ENCODE measurements around the gene PPARA. TPM values are rescaled to one million over a fixed set of nuclear protein-coding genes. Genes with fewer than 3 reads are reported as not detected.

The PPARA gene
- total RNA-seq, 2 experiments from 2014 or later: 17.9 to 18.1 TPM

DNA sequence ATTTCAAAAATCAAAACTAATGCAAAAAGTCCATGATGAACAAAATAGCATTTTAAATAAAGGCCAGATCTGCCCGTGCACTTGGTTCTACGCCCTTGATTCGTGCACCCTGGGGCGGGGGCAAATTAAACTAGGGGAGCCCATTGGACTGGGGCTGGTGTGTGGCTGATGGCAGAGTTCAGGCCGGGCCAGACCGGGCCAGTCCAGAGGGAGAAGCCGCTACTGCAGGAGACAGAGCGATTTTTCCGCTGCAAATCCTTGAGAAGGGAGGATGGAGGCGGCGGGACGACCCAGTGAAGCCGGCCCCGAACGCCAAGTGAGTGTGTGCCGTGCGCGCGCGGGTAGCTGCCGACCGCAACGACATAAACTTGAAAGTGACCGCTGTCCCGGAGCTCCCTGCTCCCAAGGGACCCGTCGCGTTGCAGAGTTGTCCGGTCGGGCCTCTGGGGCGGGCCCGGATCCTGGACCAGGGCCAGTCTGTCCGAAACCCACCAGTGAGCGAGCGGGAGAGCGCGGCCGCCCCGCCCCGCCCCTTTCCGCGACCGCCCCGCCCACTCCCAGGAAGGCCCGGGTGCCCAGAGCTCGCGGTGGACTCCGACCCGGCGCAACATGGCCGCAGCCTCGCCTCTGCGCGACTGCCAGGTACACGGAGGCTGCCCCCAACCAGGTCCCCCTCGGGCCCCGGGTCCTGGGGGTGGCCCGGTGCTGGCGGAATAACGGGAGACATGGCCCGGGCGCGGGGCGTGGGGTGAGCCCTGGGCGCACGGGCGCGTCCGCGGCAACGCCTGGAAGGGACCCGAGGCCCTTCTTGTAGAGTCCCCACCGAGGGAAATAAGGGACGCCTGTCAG is 117.3 kb downstream of the PPARA start, which contains the start of gene TTC38:
Gene TTC38, plus strand, starts transcription at position 578 of the 849 bp plus-strand sequence. Its CDS starts 32 bp downstream, at position 610.
- Mint-ChIP-seq H3K4me3 (peak within 1 kb of the TSS; percentile 86), H3K36me3 (ENCODE audit: low read depth) (peaks cover 20% of the 10 kb centered on the region), H3K27me3 (ENCODE audit: low read depth) (peaks cover 27% of the 10 kb centered on the region), H3K4me1 (ENCODE audit: low read depth) (peaks cover 23% of the 10 kb centered on the region), H3K9me3 (ENCODE audit: insufficient read depth) (peaks cover 19% of the 10 kb centered on the region), H3K27ac (peak within 1 kb of the TSS; percentile 80)
- DNase-seq: peak; percentile 59
- ChIA-PET CTCF (interaction anchor here (1.1 to 1.4 kb wide), 4 partner anchors 9 to 100 kb away, joined by 3 to 5 read pairs (median 4); partner anchors contain the start of gene CDPF1), POLR2A (interaction anchor here (0.6 to 1.8 kb wide), 6 partner anchors 8 to 481 kb away, joined by 3 to 8 read pairs (median 4); partner anchors contain the start of genes CDPF1, GTSE1 and TRMU)
- ATAC-seq: peak; percentile 94

DNA sequence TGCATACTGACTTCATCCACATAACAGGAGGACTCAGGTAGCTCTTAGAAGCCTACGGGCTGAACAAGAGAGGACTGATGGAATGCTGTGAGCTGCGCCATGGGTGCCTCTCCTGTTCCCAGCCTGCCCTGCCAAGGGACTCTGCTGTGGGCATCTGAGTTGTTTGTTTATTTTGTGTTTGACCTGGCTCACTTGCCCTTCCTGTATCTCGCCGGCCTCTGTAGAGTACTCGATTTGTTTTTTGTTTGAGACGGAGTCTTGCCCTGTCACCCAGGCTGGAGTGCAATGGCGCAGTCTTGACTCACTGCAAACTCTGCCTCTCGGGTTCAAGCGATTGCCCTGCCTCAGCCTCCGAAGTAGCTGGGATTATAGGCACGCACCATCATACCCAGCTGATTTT is 119.2 kb downstream of the PPARA start:
- DNase-seq: no peak
- Mint-ChIP-seq H3K27ac (no peak overlapping the region), H3K36me3 (ENCODE audit: low read depth) (peaks cover 21% of the 10 kb centered on the region), H3K27me3 (ENCODE audit: low read depth) (peaks cover 14% of the 10 kb centered on the region), H3K4me1 (ENCODE audit: low read depth) (peaks cover 26% of the 10 kb centered on the region), H3K4me3 (peak overlapping the region; percentile 86), H3K9me3 (ENCODE audit: insufficient read depth) (peaks cover 10% of the 10 kb centered on the region)
- ChIA-PET POLR2A (interaction anchor here (1.0 to 1.5 kb wide), 2 partner anchors 13 to 19 kb away, joined by 3 to 4 read pairs; partner anchors contain the start of gene CDPF1), CTCF (interaction anchor here (0.8 kb wide), 1 partner anchor 118 kb away, joined by 4 read pairs; no protein-coding TSS in a partner anchor)
- no peak for ATAC-seq

DNA sequence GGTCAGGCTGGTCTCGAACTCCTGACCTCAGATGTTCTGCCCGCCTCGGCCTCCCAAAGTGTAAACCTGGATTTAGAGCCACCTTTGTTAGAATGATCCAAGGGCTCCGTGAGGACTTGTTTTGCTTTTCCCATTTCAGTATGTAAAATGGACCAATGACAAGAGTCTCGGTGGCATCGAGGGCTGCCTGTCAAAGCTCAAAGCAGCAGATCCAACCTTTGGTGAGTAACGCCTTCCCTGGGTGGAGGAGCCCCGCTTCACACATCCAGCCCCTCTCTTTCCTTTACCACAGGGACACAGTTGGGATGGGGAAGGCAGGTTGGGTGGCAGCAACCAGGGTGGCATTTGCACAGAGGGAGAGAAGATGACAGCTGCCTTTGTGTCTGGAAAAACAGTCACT is 121.9 kb downstream of the PPARA start:
- CTCF ChIA-PET: no interaction called here
- H3K27ac Mint-ChIP-seq: no peak overlapping the region
- DNase-seq (no peak), ATAC-seq (no peak)
- H3K4me3 Mint-ChIP-seq: no peak overlapping the region
- H3K36me3 Mint-ChIP-seq (ENCODE audit: low read depth): peaks cover 34% of the 10 kb centered on the region
- H3K27me3 Mint-ChIP-seq (ENCODE audit: low read depth): peaks cover 3% of the 10 kb centered on the region
- H3K9me3 Mint-ChIP-seq (ENCODE audit: insufficient read depth): no peaks in the 10 kb centered on the region
- POLR2A ChIA-PET: no interaction called here
- H3K4me1 Mint-ChIP-seq (ENCODE audit: low read depth): peaks cover 33% of the 10 kb centered on the region

DNA sequence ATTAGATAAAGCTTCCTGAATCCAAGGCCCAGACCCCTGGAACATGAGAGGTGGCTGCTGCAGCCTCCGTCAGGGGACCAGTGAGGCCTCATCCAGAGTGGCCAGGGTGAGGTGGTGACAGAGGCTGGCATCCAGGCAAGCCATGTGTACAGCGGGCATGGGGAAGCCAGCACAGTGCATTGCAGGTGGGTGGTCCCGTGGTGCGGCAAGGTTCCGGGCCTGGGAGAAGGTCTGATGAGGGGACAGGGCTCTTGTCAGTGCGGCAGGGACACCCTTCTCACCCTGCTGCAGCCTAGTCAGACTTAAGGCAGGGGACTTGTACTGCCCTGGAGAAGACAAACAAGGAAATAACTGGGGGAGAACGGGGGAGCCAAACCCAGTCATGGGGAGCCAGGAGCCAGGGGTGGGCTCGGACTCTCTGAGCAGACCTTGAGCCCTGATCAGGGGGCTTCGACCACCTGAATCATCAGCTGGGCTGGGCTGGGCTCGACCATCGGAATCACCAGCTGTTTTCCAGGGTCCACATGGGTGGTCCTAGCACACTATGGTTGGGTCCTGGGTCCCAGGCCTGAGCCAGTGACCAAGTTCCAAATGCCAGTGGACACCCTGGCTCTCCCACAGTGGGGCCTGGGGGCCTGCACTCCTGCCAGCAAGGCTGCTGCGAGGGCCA is 122.6 kb downstream of the PPARA start:
- no peaks in the 10 kb centered on the region for H3K27me3 Mint-ChIP-seq (ENCODE audit: low read depth)
- CTCF ChIA-PET: no interaction called here
- no peak overlapping the region for H3K4me3 Mint-ChIP-seq
- POLR2A ChIA-PET: no interaction called here
- DNase-seq: no peak
- H3K4me1 Mint-ChIP-seq (ENCODE audit: low read depth): peaks cover 28% of the 10 kb centered on the region
- ATAC-seq: no peak
- no peaks in the 10 kb centered on the region for H3K9me3 Mint-ChIP-seq (ENCODE audit: insufficient read depth)
- H3K36me3 Mint-ChIP-seq (ENCODE audit: low read depth): peaks cover 32% of the 10 kb centered on the region
- H3K27ac Mint-ChIP-seq: no peak overlapping the region

DNA sequence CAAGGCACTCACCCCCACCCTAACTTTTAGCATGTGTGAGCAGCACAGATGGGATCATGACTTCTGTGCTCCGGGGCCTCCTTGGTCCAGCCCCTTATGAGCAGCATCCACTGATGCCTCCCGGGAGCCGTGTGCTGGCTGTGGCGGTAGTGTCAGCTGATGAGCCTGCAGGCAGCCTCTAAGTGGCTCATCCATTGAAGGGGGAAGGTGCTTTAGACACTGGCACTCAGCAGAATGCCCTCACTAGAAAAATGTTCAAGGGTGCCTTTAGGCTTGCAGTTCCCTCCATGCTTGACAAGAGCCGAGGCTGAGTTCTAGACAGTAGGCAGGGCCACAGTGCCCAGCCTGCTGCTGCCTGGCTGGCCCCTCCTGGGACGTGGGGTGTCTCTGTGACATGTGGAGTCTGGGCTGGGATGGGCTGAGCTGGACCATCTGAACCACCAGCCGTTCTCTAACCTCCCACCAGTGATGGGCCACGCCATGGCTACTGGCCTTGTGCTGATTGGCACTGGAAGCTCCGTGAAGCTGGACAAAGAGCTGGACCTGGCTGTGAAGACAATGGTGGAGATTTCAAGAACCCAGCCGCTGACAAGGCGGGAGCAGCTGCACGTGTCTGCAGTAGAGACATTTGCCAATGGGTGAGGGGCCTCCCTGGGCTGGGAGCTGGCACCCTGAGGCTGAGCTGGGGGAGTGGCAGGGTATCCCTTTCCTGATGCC is 123.3 kb downstream of the PPARA start:
- no peak for DNase-seq
- peaks cover 25% of the 10 kb centered on the region for H3K4me1 Mint-ChIP-seq (ENCODE audit: low read depth)
- no peak overlapping the region for H3K4me3 Mint-ChIP-seq
- no peaks in the 10 kb centered on the region for H3K9me3 Mint-ChIP-seq (ENCODE audit: insufficient read depth)
- H3K27me3 Mint-ChIP-seq (ENCODE audit: low read depth): no peaks in the 10 kb centered on the region
- POLR2A ChIA-PET: no interaction called here
- ATAC-seq: no peak
- no peak overlapping the region for H3K27ac Mint-ChIP-seq
- CTCF ChIA-PET: no interaction called here
- H3K36me3 Mint-ChIP-seq (ENCODE audit: low read depth): peaks cover 34% of the 10 kb centered on the region

DNA sequence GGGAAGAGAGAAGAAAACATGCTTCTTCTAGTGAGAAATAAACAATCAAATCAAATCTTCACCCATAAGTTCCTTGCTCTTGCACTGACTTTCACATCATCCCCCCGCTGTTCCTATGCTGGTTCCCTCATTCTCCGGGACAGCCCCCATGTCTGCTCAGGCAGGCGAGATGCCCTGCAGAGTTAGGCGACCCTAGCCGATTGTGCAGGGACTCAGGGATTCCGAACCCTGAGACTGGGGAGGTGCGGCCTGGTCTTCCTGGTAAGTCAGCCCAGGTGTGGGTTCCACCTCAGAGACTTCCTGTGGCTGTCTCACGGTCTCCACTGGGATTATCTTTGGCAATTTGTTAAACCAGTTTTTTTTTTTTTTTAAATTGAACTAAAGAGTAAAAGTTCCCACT is 124.1 kb downstream of the PPARA start:
- Mint-ChIP-seq H3K4me3 (no peak overlapping the region), H3K4me1 (ENCODE audit: low read depth) (peaks cover 19% of the 10 kb centered on the region), H3K36me3 (ENCODE audit: low read depth) (peaks cover 39% of the 10 kb centered on the region), H3K27me3 (ENCODE audit: low read depth) (no peaks in the 10 kb centered on the region), H3K9me3 (ENCODE audit: insufficient read depth) (no peaks in the 10 kb centered on the region), H3K27ac (no peak overlapping the region)
- ATAC-seq: no peak
- DNase-seq: no peak
- ChIA-PET CTCF (no interaction called here), POLR2A (no interaction called here)

DNA sequence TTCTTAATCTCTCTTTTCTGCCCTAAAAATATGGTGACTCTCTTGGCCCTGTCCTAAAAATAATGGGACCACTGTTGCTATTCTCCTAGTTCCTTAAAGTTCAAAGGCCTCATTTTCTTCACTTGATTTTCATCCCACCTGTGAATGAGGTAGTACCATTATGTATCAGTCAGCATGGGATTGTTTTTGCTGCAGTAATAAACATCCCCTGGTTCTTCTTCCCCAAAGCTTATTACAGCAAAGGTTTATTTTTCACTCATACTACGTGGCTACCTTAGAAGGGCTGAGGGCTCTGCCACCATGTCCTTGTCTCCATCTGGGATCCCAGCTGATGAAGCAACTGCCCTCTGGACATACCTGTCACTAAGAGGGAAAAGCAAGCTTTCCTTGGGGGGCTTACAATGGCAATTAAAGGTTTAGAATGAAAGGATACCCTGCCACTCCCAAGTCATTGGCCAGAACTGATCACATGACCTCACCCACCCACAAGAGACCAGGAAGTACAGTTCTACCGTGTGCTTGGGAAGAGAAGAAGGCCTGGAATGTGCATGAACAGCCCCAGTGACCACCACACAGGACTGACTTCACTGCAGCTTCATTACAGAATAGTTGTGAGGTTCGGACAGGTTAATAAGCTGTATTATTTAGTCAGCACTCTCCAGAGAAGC is 125.3 kb downstream of the PPARA start:
- ATAC-seq: no peak
- ChIA-PET POLR2A (interaction anchor here (0.9 to 1.0 kb wide), 2 partner anchors 8 to 12 kb away, joined by 3 to 7 read pairs; no protein-coding TSS in a partner anchor), CTCF (interaction anchor here (1.0 kb wide), 1 partner anchor 20 kb away, joined by 3 read pairs; no protein-coding TSS in a partner anchor)
- Mint-ChIP-seq H3K27ac (no peak overlapping the region), H3K27me3 (ENCODE audit: low read depth) (no peaks in the 10 kb centered on the region), H3K4me1 (ENCODE audit: low read depth) (peaks cover 16% of the 10 kb centered on the region), H3K9me3 (ENCODE audit: insufficient read depth) (no peaks in the 10 kb centered on the region), H3K4me3 (no peak overlapping the region), H3K36me3 (ENCODE audit: low read depth) (peaks cover 40% of the 10 kb centered on the region)
- DNase-seq: no peak

DNA sequence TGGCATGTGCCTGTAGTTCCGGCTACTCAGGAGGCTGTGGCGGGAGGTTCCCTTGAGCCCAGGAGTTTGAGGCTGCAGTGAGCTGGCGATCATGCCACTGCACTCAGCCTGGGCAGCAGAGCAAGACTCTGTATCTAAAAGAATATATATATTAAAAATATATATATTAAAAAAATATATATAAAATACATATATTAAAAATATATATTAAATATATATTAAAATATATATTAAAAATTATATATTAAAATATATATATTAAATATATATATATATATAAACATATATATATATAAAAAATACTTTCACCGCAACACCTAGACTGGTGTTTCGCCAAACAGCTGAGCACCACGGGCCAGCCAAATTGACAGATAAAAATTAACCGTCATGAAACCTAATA is 126.2 kb downstream of the PPARA start:
- DNase-seq (no peak), ATAC-seq (no peak)
- H3K27ac Mint-ChIP-seq: no peak overlapping the region
- H3K4me3 Mint-ChIP-seq: no peak overlapping the region
- peaks cover 24% of the 10 kb centered on the region for H3K4me1 Mint-ChIP-seq (ENCODE audit: low read depth)
- ChIA-PET CTCF (interaction anchor here (1.0 to 1.4 kb wide), 2 partner anchors 9 to 19 kb away, joined by 3 to 5 read pairs; partner anchors contain the start of gene TTC38), POLR2A (interaction anchor here (0.9 to 1.0 kb wide), 2 partner anchors 9 to 11 kb away, joined by 3 to 7 read pairs; no protein-coding TSS in a partner anchor)
- no peaks in the 10 kb centered on the region for H3K27me3 Mint-ChIP-seq (ENCODE audit: low read depth)
- H3K9me3 Mint-ChIP-seq (ENCODE audit: insufficient read depth): no peaks in the 10 kb centered on the region
- peaks cover 42% of the 10 kb centered on the region for H3K36me3 Mint-ChIP-seq (ENCODE audit: low read depth)

DNA sequence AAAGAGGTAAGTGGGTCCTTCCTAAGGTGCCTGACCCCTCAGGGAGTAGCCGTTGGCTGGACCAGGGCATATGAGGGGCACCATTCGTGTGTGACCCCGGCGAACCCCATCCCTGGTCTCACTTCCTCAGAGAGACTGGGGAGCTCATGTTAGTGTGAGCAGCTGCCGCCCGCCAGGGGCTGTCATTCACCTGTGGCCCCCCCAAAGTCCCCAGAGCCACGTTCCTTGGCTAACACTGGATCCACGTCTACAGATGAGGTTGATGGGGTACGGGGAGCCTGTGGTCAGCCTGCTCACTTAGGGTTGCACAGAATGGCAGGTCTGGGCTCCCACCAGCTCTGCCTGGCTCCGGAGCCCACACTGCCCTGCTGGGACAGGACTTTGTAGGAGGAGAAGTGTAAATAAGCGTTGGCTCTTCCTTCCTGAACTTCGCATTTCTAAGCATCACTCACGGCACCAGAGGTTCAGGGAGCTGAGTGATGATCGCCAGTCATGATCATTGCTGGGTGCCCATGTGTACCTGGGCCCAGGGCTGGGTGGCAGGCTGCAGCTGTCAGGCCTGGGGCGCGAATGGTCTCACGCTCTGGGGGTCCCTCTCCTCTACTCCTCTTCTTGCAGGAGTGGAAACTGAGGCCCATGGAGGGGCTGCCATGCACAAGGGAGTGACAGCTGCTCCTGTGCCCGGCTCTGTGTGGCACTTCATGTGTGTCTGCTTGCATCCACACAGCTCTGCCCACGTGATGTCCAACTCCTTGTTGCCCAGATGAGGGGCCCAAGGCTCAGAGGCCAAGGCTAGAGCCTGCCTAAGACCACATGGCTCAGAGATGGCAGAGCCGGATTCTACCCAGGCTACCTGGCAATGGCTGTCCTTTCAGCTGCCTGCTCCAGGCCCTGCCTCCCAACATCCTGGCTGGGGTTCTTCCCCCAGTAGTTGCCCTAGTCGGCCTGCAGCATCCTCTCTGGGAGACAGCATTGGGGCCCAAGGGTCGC is 128.6 kb downstream of the PPARA start:
- no peak for DNase-seq
- ChIA-PET CTCF (no interaction called here), POLR2A (no interaction called here)
- ATAC-seq: no peak
- H3K9me3 Mint-ChIP-seq (ENCODE audit: insufficient read depth): no peaks in the 10 kb centered on the region
- H3K4me1 Mint-ChIP-seq (ENCODE audit: low read depth): peaks cover 22% of the 10 kb centered on the region
- no peak overlapping the region for H3K27ac Mint-ChIP-seq
- peaks cover 43% of the 10 kb centered on the region for H3K36me3 Mint-ChIP-seq (ENCODE audit: low read depth)
- no peak overlapping the region for H3K4me3 Mint-ChIP-seq
- no peaks in the 10 kb centered on the region for H3K27me3 Mint-ChIP-seq (ENCODE audit: low read depth)

DNA sequence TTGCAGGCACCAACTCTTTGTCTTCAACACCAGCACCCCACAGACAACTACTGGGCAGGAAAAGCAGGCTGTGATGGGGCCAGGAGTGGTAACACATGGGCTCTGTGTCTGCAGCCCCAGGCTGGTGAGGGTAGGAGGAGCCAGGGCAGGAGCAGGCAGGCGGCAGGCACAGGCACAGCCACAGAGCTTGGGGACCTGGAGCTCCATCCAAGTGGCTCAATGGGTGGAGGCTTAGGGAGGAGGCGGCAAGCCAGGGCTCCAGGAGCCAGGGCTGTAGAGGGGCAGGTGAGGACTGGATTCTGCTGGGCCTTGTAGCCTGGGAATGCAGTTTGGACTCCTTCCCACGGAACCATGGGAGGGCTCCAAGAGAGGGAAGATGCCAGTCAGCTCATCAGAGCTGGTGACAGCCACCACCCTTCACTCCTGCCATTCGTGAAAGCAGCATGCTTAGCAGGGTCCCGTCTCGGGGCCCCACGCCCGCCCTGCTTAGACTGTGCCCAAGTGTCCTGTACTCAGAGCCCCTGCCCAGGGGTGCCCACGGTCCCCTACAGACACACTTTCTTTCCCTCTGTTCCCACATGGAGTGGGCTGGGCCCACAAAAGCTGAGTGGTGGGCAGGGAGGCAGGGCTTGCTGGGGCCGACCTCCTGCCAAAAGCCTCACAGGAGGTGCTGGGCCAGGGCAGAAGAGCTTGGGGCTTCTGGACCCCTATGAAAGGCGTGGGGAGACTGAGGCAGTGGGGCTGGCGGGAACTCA is 129.9 kb downstream of the PPARA start:
- peaks cover 22% of the 10 kb centered on the region for H3K4me1 Mint-ChIP-seq (ENCODE audit: low read depth)
- no peaks in the 10 kb centered on the region for H3K27me3 Mint-ChIP-seq (ENCODE audit: low read depth)
- no peak for DNase-seq
- H3K9me3 Mint-ChIP-seq (ENCODE audit: insufficient read depth): no peaks in the 10 kb centered on the region
- ATAC-seq: no peak
- ChIA-PET CTCF (interaction anchor here (1.3 kb wide), 1 partner anchor 16 kb away, joined by 5 read pairs; no protein-coding TSS in a partner anchor), POLR2A (interaction anchor here (0.8 kb wide), 1 partner anchor 16 kb away, joined by 4 read pairs; no protein-coding TSS in a partner anchor)
- H3K27ac Mint-ChIP-seq: peak overlapping the region; percentile 30
- no peak overlapping the region for H3K4me3 Mint-ChIP-seq
- peaks cover 43% of the 10 kb centered on the region for H3K36me3 Mint-ChIP-seq (ENCODE audit: low read depth)

All from activated CD8-positive, alpha-beta T cell treated with anti-CD3 and anti-CD28 coated beads, Interleukin-2, amount 10 ng/mL, durations not matched to agents 7 days and 5 days (primary cell).